Measurements from ENCODE around the gene FZD1. TPM values are rescaled to one million over a fixed set of nuclear protein-coding genes. Genes with fewer than 3 reads are reported as not detected.

FZD1 gene
- polyA plus RNA-seq, 1 donor from 2014 or later = 2.9 TPM

- no peaks in the 10 kb centered on the region for H3K9me3 ChIP-seq (ENCODE audit: low read length)
- no peak for TF ChIP-seq TAF1 (IDR thresholded peaks at IDR 0.05; ENCODE audit: low read depth)
- TF ChIP-seq EP300 (conservative IDR thresholded peaks at IDR 0.05; ENCODE audit: poor library complexity, severe bottlenecking) = no peak
These were observed 47.6 kb downstream of the FZD1 start for GRCh38 chr7:91311839-91312238.

GRCh38 chr7:91313113-91313512 lies 48.9 kb downstream of the FZD1 start:
- Histone ChIP-seq H4K20me1 (ENCODE audit: insufficient read depth) (no peaks in the 10 kb centered on the region), H3K27me3 (ENCODE audit: insufficient read depth, low read depth, low read length) (no peaks in the 10 kb centered on the region), H2AFZ (ENCODE audit: low read depth, low read length) (no peak overlapping the region)

More at GRCh38 chr7:91311839-91312238, 47.6 kb downstream of the FZD1 start:
- Histone ChIP-seq H3K9me2 (ENCODE audit: insufficient read depth, low read length) (no peaks in the 10 kb centered on the region), H2AFZ (ENCODE audit: low read depth, low read length) (no peak overlapping the region), H4K20me1 (ENCODE audit: insufficient read depth) (no peaks in the 10 kb centered on the region), H3K4me2 (ENCODE audit: low read length) (no peak overlapping the region), H3K36me3 (ENCODE audit: insufficient read depth, low read length) (no peaks in the 10 kb centered on the region), H3K27ac (ENCODE audit: low read length) (no peak overlapping the region), H3K4me3 (ENCODE audit: low read length) (no peak overlapping the region), H3F3A (ENCODE audit: insufficient read depth, low read length, poor library complexity, severe bottlenecking) (no peaks in the 10 kb centered on the region), H3K27me3 (ENCODE audit: insufficient read depth, low read depth, low read length) (no peaks in the 10 kb centered on the region), H3K79me2 (replicated peaks; ENCODE audit: insufficient read depth, low read length) (no peaks in the 10 kb centered on the region), H3K9ac (ENCODE audit: low read length) (no peak overlapping the region)

GRCh38 chr7:91314591-91315323 lies 50.5 kb downstream of the FZD1 start:
- H3F3A ChIP-seq (ENCODE audit: insufficient read depth, low read length, poor library complexity, severe bottlenecking) = no peaks in the 10 kb centered on the region
- TF ChIP-seq EZH2 (IDR thresholded peaks at IDR 0.05; ENCODE audit: borderline replicate concordance, insufficient read depth, low read length, poor library complexity, severe bottlenecking) = no peak
- TF ChIP-seq MXI1 (conservative IDR thresholded peaks at IDR 0.05; ENCODE audit: poor library complexity, severe bottlenecking) = no peak
- TF ChIP-seq RAD21 (conservative IDR thresholded peaks at IDR 0.05) = no peak
- no peak for TF ChIP-seq SMC3 (conservative IDR thresholded peaks at IDR 0.05; ENCODE audit: poor library complexity)
- no peak for TF ChIP-seq CTCF (IDR thresholded peaks at IDR 0.05; ENCODE audit: poor library complexity, severe bottlenecking)
- TF ChIP-seq POLR2AphosphoS5 (IDR thresholded peaks at IDR 0.05) = no peak
- TF ChIP-seq EP300 (conservative IDR thresholded peaks at IDR 0.05; ENCODE audit: poor library complexity, severe bottlenecking) = no peak
- TF ChIP-seq REST (IDR thresholded peaks at IDR 0.05; ENCODE audit: borderline replicate concordance) = no peak
- no peak for TF ChIP-seq TAF1 (IDR thresholded peaks at IDR 0.05; ENCODE audit: low read depth)
- no peaks in the 10 kb centered on the region for H3K27me3 ChIP-seq (ENCODE audit: insufficient read depth, low read depth, low read length)
- H3K9me3 ChIP-seq (ENCODE audit: low read length) = no peaks in the 10 kb centered on the region
- H3K36me3 ChIP-seq (ENCODE audit: insufficient read depth, low read length) = no peaks in the 10 kb centered on the region
- H3K27ac ChIP-seq (ENCODE audit: low read length) = no peak overlapping the region
- H3K4me2 ChIP-seq (ENCODE audit: low read length) = no peak overlapping the region
- H3K4me3 ChIP-seq (ENCODE audit: low read length) = no peak overlapping the region
- H3K9ac ChIP-seq (ENCODE audit: low read length) = no peak overlapping the region
- no peak overlapping the region for H2AFZ ChIP-seq (ENCODE audit: low read depth, low read length)
- no peaks in the 10 kb centered on the region for H3K79me2 ChIP-seq (replicated peaks; ENCODE audit: insufficient read depth, low read length)
- no peaks in the 10 kb centered on the region for H4K20me1 ChIP-seq (ENCODE audit: insufficient read depth)
- no peaks in the 10 kb centered on the region for H3K9me2 ChIP-seq (ENCODE audit: insufficient read depth, low read length)

More at GRCh38 chr7:91313113-91313512, 48.9 kb downstream of the FZD1 start:
- no peak for TF ChIP-seq MXI1 (conservative IDR thresholded peaks at IDR 0.05; ENCODE audit: poor library complexity, severe bottlenecking)
- Histone ChIP-seq H3F3A (ENCODE audit: insufficient read depth, low read length, poor library complexity, severe bottlenecking) (no peaks in the 10 kb centered on the region), H3K9me3 (ENCODE audit: low read length) (no peaks in the 10 kb centered on the region), H3K9ac (ENCODE audit: low read length) (no peak overlapping the region), H3K79me2 (replicated peaks; ENCODE audit: insufficient read depth, low read length) (no peaks in the 10 kb centered on the region), H3K4me3 (ENCODE audit: low read length) (no peak overlapping the region), H3K36me3 (ENCODE audit: insufficient read depth, low read length) (no peaks in the 10 kb centered on the region), H3K27ac (ENCODE audit: low read length) (no peak overlapping the region), H3K4me2 (ENCODE audit: low read length) (no peak overlapping the region), H3K9me2 (ENCODE audit: insufficient read depth, low read length) (no peaks in the 10 kb centered on the region)

All from neural cell (in vitro differentiated cells).